NCI-H187 (cell line): ENCODE data around the gene GKN2.
A peak's percentile ranks its signal among the peaks of the same experiment; 100 is the strongest.
"Not testable (repeated sequence)": the region's sequence is repeated elsewhere in the genome, so short reads cannot be mapped to it uniquely, and the experiment has no call there.

Experiments
- DNase-seq, 2 experiments: peaks; one replicate each; lab custom pipeline; 2025; lab: John Stamatoyannopoulos, UW

Gene GKN2

GRCh38 chr2:68959001-68959400 is 6.3 kb upstream of the GKN2 start:
- no peak for DNase-seq

DNA sequence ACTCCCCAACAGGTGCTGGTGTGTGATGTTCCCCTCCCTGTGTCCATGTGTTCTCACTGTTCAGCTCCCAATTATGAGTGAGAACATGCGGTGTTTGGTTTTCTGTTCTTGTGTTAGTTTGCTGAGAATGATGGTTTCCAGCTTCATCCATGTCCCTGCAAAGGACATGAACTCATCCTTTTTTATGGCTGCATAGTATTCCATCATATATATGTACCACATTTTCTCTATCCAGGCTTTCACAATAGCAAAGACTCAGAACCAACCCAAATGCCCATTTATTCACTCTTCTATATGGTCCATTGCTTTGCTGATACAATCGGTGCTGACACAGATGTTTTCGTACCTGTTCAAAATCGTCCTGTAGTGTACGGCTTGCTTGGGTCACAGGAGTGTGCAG is 2.7 kb upstream of the GKN2 start:
- not testable (repeated sequence) for DNase-seq

- no peak for DNase-seq
Observed at GRCh38 chr2:68951899-68952298, 794 bp downstream of the GKN2 start.

DNA sequence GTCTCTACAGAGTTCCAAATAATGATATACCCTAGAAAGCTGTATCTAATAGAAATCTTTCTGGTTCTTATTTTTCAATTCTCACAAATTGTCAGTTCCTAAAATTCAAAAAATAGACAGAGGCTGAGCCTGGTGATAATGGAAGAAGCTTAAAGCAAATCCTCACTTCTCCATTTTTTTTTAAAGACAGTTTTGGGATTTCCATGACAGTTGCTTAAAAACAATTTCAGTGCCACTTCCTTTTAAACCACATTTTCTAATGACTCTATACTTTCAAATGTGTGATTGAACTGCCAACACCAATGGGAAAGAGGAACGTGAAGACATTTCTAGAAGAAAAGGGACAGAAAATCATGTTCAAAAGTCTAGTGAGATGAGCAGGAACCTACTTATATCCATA is 4.0 kb downstream of the GKN2 start:
- no peak for DNase-seq

DNA sequence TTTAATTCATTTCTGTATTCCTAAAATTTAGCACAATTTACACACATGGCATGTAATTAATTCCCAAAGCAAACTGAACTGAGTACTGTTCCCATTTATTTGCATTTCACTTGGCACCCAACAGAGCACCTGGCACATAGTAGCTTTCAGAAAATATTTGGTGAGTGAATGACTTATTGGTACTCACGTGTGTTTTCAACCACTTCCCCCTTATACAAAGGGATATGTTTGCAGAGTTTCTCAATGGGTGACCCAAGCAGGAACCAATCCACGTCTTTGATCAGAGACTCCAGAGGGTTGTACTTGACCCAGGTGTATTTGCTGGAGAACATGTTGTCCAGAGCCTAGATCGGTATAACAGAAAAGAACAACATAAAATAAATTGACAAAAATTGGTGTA is 6.6 kb downstream of the GKN2 start:
- no peak for DNase-seq

DNA sequence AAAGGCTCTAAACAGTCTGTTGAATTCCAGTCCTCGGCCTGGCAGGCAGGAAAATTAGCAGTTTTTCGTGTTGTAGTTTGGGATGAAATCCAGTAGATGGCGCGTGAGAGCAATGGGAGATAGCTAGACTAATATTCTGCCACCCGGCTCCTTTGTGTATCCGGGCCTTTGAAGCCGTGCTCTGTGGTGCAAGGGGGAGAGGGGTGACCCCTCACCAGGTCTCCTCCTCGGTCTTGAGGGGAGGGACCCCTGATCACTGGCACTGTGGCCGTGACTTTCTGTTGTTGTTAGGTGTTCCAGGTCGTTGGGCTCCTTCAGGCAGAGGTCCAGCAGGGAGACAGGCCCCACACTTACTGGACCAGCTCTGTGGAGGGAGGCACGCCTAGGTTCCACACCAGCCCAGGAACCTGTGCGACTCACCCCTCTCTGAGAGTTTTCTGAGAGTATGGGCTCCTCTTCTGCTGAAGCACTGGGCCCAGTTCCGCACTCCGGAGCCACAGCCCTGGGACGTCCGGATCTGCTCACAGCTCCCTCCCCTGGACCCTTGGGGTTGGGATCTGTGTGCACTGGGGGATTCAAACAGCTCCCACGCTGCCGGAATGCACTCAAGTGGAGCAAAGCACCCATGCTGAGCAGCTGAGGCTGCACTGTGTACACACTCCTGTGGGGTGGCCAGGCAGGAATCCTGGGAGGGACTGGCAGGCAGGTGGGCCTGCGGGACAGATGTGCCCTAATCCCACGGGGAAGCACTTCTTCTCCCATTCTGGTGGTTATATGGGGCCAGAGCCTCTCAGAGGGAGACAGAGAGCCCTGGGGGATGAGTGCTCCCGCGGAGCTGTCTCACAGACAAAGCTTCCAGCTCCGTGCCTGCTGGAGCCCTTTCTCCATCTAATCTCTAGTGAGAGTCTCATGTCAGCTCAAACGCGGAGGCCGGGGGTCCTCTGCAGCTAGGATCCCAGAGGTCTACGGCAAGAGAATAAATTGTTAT is 8.8 kb downstream of the GKN2 start:
- DNase-seq = peak; percentile 16 to 52

GRCh38 chr2:68942827-68943226 is 9.9 kb downstream of the GKN2 start:
- DNase-seq = no peak

- no peak for DNase-seq
Observed at GRCh38 chr2:68940369-68940768, 12.3 kb downstream of the GKN2 start.

DNA sequence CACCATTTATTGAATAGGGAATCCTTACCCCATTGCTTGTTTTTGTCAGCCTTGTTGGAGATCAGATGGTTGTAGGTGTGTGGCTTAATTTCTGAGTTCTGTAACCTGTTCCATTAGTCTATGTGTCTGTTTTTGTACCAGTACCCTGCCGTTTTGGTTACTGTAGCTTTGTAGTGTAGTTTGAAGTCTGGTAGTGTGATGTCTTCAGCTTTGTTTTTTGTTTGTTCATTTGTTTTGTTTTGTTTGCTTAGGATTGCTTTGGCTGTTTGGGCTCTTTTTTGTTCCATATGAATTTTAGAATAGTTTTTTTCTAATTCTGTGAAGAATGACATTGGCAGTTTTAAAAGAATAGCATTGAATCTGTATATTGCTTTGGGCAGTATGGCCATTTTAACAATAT is 12.7 kb downstream of the GKN2 start:
- no peak for DNase-seq

GRCh38 chr2:68938938-68939337 is 13.8 kb downstream of the GKN2 start:
- no peak for DNase-seq

DNA sequence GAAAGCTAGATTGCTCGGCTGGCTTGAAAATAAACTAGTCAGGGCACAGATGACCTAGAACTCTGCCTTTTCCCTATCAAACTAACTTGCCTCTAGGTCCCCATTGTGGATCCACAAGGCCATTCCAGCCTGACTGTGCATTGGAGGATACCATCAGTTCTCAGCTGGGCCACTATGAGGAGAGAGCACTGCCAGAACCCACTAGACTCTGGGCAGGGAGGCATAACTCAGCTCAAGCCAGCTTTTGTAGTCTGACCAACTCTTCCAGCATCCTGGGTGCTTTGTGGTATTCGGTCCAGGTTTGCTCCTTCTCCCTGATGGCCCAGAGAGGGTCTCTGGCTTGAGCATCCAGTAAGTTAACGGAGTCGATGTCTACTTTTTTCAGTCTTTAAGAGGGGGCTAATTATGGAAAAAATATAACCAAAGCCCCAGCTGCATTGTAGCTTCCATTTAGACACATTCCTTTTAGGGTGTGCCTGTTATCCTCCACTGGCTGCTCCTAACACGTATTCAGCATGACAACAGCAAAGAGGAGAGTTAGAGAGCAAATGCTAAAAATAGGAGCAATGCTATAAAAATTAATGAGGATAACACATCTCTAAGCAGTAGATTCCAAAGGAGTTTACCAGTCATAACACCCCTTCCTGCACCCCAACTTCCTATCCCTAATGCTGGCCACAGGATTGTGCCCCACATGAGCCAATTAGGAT is 15.2 kb downstream of the GKN2 start:
- DNase-seq = no peak

DNA sequence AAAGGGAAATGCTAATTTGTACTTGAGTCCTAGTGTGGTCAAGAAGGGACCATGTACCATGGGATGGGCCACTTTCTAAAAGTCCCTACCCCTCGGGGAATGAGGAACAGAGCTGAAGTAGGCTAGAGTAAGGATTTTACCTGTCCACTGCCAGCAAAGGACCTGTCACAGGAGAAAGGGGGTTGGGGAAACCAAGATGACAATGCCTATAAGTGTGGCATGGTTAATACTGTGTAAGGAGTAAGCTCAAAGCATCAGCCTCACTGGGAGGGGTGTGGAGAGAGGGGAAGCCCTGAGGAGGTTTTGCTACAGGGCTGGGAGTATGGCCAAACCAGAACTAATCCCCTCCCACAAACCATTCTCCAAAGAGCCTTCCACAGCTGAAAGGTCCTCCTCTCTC is 15.8 kb downstream of the GKN2 start:
- DNase-seq = no peak

GRCh38 chr2:68936427-68936826 is 16.3 kb downstream of the GKN2 start:
- DNase-seq = no peak

- no peak for DNase-seq
Observed at GRCh38 chr2:68935471-68935870, 17.2 kb downstream of the GKN2 start.

- DNase-seq = no peak
Observed at GRCh38 chr2:68934021-68934420, 18.7 kb downstream of the GKN2 start.

DNA sequence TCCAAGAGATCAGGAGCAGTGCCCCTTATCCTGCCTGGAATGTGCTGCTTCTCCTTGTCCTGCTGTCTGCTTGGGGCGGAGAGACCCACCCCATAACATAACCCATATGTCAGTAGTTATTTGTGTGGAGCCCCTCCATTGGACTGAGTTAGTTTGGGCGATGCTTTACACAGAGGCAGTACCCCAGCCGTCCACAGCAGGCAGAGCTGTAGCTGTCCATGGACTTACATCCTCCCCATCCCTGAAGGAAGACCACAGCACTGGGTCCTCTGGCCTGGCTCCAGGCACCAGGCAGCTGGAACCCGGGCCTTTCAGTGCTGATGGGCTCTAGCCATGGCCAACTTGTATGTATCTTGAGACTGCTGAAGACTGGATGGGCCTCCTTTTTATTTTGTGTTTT is 20.3 kb downstream of the GKN2 start:
- DNase-seq = no peak

DNA sequence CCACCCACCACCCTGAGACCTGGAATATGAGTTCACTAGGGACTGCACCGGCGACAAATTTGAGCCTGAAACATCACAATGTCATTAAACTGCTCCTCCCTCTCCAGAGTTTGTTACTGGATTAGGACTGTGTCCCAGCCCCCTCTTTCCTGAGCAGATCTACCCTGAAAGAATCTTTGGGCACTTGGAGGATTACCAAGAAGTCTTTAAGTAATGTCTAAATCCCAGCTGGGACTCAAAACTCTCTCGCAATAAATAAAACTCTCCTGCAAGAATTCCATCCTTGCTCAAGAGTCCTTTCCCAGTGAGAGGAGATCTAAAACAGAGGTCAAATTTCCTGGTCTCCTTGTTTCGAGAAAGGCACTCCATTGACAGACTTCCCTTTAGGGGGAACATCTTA is 20.9 kb downstream of the GKN2 start:
- no peak for DNase-seq

DNA sequence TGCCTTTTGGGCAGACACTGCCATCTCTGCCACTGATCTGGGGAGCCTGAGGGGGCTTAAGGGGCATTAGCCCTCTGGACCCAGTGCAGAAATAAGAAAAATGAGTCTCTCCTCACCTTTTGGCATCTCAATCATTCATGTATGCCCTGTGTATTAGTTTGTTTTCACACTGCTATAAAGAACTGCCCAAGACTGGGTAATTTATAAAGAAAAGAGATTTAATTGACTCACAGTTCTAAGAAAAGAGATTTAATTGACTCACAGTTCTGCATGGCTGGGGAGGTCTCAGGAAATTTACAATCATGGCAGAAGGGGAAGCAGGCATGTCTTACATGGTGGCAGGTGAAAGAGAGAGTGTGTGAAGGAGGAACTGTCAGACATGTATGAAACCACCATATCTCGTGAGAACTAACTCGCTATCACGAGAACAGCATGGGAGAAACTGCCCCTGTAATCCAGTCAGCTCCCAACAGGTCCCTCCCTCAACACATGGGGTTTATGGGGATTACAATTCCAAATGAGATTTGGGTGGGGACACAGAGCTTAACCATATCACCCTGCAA is 21.5 kb downstream of the GKN2 start:
- no peak for DNase-seq

GRCh38 chr2:68926796-68927195 is 25.9 kb downstream of the GKN2 start:
- no peak for DNase-seq

GRCh38 chr2:68925295-68925896 is 27.3 kb downstream of the GKN2 start:
- DNase-seq = peak in 1 of 2 experiments; percentile 21

GRCh38 chr2:68921646-68922045 is 31.0 kb downstream of the GKN2 start:
- no peak for DNase-seq

DNA sequence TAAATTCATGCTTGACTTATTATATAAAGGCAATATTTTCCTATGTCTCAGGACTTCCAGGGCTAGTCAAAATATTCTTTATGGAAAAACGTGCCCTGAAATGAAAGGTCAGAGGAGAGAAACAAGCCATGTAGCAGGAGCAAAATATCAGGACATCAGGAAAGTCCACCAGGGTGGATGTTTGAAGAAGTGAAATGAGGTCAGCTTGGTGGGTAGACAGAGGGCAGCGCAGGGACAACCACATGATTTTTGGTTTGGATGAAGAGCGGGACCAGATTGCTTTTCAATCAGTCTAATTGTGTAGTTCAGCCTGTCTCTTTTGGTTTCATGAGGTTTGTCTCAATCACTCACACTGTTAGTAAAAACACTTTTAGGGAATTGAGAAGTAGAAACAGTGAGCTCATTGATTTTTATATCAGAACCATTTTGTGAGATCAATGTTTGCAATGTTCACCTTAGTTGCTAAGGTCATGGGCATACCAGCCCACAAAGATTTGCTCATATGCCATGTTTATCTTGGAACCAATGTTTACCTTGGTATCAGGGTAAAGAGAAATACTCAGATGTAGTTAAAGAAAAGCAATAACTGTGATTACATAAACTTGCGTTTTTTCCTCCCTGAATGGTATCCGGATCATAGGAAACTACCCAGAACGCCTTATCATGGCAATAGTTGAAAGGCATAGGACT is 32.1 kb downstream of the GKN2 start:
- no peak for DNase-seq
